Ammon's horn (tissue), 1 donor: ENCODE results near the gene NUDT3.

ENCODE experiments used
- DNase-seq: peaks from one replicate; pipeline ENCODE4 v3.0.0-alpha.2; 2016; ENCODE audit warnings: low spot score

Gene NUDT3

GRCh38 chr6:34238585-34239499, 153.6 kb downstream of the NUDT3 start:
- DNase-seq: no peak

DNA sequence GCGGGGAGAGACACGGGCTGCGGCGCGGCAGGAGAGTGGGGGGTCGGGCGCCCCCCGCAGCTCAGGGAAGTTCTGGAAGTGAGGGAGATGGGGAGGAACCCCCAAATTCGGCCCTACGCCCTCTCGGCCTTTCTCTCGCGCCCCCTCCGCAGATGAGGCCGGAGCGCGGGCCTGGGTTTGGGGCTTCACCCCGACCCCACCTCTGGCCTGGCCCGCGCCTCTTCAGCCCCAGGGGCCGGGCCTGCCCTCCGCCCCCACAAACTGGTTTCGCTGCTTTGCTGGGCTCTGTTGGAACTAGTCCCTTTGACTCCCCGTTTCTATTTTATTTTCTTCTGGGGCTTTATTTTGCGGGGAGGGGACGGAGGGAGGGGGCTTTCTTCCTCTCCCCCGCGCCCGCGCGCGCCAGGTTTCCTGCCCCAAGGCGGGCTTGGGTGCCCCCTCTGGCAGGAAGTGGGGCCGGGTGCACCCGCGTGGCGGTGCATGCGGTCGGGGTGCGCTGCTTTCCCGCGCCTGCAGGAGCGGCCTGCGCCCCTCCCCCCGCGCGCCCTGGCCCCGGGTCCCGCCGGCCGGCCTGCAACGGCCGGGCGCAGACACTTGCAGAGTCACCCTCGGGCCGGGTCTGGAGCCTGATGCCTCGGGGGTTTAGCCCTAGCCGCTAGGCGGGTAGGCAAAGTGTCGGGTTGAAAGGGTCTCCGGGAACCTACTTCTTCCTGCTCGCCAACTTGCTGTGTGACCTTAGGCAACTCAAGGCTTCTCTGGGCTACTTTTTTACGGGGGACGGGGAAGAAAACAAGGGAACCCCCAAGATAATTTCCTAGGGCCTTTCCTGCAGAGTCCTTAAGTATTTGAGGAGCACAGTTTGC, 154.5 kb downstream of the NUDT3 start:
- DNase-seq: peak; percentile 38

GRCh38 chr6:34237316-34237721, 155.2 kb downstream of the NUDT3 start:
- peak; percentile 3 for DNase-seq

DNA sequence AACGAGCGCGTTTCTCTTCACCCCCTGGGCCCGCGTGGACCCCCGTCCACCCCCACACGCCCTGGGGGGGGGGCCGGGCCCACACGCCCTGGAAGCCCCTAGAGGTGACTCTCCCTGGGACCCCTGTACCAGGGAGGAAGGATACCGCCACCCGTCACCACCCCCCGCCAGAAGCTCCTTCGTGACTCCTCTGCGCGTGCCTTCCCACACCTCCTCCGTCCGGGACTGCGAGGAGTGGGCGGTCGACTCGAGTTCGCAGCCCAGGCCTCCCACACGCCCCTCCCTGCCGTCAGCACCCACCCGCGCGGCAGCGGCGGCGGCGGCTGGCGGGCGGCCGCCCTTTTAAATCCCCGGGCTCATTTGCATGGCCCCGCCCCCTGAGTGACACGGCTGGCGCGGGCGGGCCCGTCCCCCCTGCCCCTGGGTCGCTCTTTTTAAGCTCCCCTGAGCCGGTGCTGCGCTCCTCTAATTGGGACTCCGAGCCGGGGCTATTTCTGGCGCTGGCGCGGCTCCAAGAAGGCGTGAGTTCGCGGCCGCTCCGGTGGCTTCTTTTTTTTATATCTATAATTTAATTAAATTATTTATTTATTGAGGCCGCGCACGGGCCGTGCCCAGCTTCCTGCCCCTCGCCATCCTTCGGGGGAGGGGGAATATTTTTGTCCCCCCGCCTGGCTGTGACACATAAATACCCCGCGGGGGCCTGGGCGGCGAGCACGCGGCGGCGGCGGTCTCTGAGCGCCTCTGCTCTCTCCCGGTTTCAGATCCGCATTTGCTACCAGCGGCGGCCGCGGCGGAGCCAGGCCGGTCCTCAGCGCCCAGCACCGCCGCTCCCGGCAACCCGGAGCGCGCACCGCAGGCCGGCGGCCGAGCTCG, 155.8 kb downstream of the NUDT3 start, which contains the start of gene HMGA1:
Gene HMGA1 (plus strand): TSS at position 431 of the 873 bp plus-strand sequence. CDS start 3,908 bp downstream, outside the sequence.
- peak; percentile 91 for DNase-seq

DNA sequence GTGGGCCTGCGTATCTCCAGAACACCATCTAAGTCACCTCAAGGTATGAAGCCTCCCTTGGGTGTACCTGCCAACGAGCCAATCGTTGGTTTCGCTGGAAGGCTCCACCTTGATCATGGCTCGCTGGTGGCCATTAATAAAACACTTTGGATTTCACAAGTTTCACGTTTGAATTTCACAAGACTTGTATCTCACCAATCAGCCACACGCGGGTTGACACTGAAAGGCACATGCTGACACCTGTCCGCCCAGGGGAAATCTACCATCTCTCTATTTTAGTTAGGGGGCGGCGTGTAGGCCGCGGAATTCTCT, 156.4 kb downstream of the NUDT3 start:
- DNase-seq: peak; percentile 6

DNA sequence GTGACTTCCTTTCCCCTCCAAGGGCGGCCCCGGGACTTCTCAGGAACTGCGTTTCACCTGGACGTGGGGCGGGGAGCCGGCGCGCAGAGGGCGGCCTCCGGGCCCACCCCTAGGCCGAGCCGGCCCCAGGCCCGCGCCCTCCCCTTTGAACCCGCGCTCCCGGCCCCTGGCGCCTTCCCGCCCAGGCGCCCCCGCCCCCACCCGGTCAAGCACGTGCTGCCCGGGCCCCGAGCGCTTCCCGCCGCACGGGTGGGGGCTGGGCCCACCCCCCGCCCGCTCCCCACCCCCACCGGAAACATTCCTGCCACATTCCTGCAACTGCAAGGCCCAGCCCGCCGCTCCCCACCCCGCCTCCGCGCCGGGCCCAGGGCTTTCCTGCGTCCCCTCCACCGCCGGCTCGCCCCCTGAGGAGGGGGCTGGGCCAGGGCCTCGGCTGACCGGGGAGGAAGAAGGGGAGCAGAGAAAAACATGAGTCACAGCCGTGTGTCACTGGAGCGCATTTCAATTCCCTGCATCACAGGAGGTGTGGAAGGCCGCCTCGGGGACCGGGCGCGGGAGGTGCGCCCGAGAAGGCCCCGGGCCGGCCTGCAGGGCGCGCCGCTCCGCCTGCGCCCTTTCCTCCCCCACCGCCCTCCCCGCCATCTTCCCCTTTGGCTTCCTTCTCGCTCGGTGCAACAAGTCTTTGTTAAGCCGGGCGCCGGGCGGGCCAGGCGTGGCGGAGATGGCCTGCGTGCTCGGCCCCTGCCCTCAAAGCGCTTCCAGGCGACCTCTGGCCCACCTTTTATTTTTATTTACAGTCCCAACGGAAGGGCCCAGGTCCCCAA, 156.9 kb downstream of the NUDT3 start:
- DNase-seq: peak; percentile 18

- DNase-seq: no peak
Measured at GRCh38 chr6:34234667-34235306, 157.7 kb downstream of the NUDT3 start.

GRCh38 chr6:34233867-34234266, 158.6 kb downstream of the NUDT3 start:
- peak; percentile 2 for DNase-seq

DNA sequence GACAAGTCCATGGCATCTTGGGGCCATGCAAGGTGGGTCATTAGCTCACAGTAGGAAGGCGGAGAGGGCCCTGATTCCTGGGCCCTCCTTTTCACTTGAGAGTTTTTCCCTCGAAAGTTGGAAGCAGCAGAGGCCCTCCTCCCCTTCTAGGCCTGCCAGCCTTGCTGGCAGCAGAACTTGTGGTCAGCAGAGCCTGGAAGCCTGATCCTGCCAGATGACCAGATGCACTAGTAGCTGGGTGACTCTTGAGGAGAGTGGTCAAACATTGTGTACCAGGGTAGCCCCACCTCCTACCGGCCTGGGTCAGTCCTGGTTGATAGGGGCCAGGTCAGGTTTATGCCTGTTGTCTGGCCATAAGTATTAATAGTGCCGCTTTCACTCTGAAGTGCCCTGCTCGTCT, 159.6 kb downstream of the NUDT3 start:
- DNase-seq: peak; percentile 31

DNA sequence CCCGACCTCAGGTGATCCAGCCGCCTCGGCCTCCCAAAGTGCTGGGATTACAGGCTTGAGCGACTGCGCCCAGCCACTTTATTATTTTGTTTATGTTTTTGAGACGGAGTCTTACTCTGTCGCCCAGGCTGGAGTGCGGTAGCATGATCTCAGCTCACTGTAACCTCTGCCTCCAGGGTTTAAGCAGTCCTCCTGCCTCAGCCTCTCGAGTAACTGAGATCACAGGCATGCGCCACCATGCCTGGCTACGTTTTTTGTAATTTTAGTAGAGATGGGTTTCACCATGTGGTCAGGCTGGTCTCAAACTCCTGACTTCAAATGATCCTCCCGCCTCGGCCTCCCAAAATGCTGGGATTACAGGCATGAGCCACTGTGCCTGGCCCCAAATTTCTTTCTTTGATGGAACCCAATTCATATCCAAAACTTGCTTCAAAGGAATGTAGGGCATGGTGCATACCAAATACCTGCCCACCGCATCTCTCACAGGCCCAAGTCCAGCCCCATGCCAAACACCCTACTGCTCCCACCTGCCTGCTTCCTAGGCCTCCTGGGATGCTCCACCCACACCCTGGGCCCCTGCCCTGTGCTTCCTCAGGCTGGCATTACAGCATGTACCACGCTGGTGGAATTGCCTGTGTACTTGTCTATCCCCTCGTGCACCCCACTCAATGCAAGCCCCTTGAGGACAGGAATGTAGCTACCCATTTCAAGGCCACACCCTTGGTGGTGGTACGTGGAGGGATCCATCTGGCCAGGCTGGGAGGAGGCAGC, 160.7 kb downstream of the NUDT3 start:
- no peak for DNase-seq

- no peak for DNase-seq
Measured at GRCh38 chr6:34230653-34231371, 161.7 kb downstream of the NUDT3 start.

GRCh38 chr6:34229877-34230276, 162.6 kb downstream of the NUDT3 start:
- no peak for DNase-seq
